HG03097 (cell line): ENCODE measurements around the gene MED19.
A peak's percentile ranks its signal among the peaks of the same experiment; 100 is the strongest.
"Not testable (repeated sequence)": the region's sequence is repeated elsewhere in the genome, so short reads cannot be mapped to it uniquely, and the experiment has no call there.

ENCODE experiments used
- ATAC-seq: cut with Tn5 transposase; IDR thresholded peaks from one replicate; pipeline ENCODE4 v1.9.1; 2021; ENCODE audit not compliant: unreplicated experiment, low FRiP score

MED19 gene

GRCh38 chr11:57711414-57712255 is at the start of gene MED19:
Gene MED19, minus strand, starts transcription at chr11:57712215. Its CDS starts 36 bp downstream, at chr11:57712179.
- peak; percentile 36 for ATAC-seq

GRCh38 chr11:57758174-57758573 is 46.2 kb upstream of the MED19 start:
- ATAC-seq = no peak

- ATAC-seq = no peak
Measured at GRCh38 chr11:57752954-57753353, 40.9 kb upstream of the MED19 start.

- ATAC-seq = no peak
Measured at GRCh38 chr11:57751676-57752253, 39.8 kb upstream of the MED19 start, which contains the start of gene BTBD18. Gene BTBD18, minus strand, starts transcription at chr11:57751819. Its CDS starts 631 bp downstream, at chr11:57751188.

- no peak for ATAC-seq
Measured at GRCh38 chr11:57751176-57751575, 39.2 kb upstream of the MED19 start.

GRCh38 chr11:57746920-57747319 is 34.9 kb upstream of the MED19 start:
- ATAC-seq = no peak

- ATAC-seq = no peak
Measured at GRCh38 chr11:57745206-57745605, 33.2 kb upstream of the MED19 start.

- ATAC-seq = no peak
Measured at GRCh38 chr11:57744357-57744756, 32.3 kb upstream of the MED19 start.

- no peak for ATAC-seq
Measured at GRCh38 chr11:57742087-57742452, 30.1 kb upstream of the MED19 start.

GRCh38 chr11:57741132-57742086 is 29.4 kb upstream of the MED19 start, which contains the start of gene SELENOH:
Gene SELENOH, plus strand, starts transcription at chr11:57741491. Its CDS starts 105 bp downstream, at chr11:57741596.
- peak; percentile 85 for ATAC-seq

GRCh38 chr11:57735619-57736298 is 23.7 kb upstream of the MED19 start:
- no peak for ATAC-seq

- ATAC-seq = no peak
Measured at GRCh38 chr11:57732661-57733060, 20.6 kb upstream of the MED19 start.

GRCh38 chr11:57729479-57729878 is 17.5 kb upstream of the MED19 start:
- ATAC-seq = no peak

GRCh38 chr11:57728829-57729228 is 16.8 kb upstream of the MED19 start:
- ATAC-seq = no peak

GRCh38 chr11:57727185-57727584 is 15.2 kb upstream of the MED19 start:
- ATAC-seq = no peak

- ATAC-seq = not testable (repeated sequence)
Measured at GRCh38 chr11:57716726-57717125, 4.7 kb upstream of the MED19 start.

GRCh38 chr11:57713835-57714234 is 1.8 kb upstream of the MED19 start:
- no peak for ATAC-seq

- ATAC-seq = peak; percentile 94
Measured at GRCh38 chr11:57712256-57713150, 488 bp upstream of the MED19 start, which contains the start of gene TMX2. Gene TMX2, plus strand, starts transcription at chr11:57712593. Its CDS starts 26 bp downstream, at chr11:57712619.

GRCh38 chr11:57709802-57710367 is 2.1 kb downstream of the MED19 start:
- no peak for ATAC-seq
